Loucy (cell line): ENCODE measurements around the gene DACT1.

Experiments used
- EZH2phosphoT487 ChIP-seq: fragments of 200-600 bp; IDR thresholded peaks from 2 replicates; pipeline ENCODE4 v1.6.1; 2018; ENCODE audit warnings: antibody characterized with exemption, mild to moderate bottlenecking, moderate library complexity, borderline replicate concordance
- TF ChIP-seq, protein P1 (sequence below): fragments of 200-600 bp; sonication (generic); conservative IDR thresholded peaks from 2 replicates; pipeline ENCODE4 v1.5.1; 2014; ENCODE audit warnings: mild to moderate bottlenecking, antibody characterized with exemption, low read length

DNA sequence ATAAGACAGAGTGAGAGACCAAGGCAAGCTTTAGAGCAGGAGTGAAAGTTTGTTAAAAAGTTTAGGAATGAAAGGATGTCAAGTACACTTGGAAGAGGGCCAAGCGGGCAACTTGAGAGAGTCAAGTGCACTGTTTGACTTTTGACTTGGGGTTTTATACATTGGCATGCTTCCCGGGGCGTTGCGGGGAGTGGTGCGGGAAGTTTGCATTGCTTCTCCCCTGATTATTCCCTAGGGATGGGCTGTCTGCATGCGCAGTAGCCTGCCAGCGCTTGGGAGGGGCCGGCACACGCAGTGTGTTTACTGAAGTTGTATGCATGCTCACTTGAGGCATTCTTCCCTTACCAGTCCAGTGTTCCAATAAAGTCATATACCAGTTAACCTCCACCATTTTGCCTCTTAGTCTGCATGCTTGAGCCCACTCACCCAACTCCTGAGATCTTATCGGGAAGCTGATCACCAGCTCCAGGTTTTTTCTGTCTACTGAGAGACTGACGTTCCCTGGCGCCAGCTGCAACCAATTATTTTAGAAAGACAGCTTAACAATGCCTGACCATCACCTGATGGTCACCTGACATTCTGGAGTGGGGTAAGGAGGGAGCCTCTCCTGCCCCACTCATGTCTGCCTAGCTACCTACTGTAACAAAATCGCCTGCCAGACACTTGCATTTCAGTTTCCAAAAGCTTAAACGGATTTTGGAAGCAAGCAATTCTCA, 53.2 kb downstream of the DACT1 start:
- TF ChIP-seq, protein P1, sequence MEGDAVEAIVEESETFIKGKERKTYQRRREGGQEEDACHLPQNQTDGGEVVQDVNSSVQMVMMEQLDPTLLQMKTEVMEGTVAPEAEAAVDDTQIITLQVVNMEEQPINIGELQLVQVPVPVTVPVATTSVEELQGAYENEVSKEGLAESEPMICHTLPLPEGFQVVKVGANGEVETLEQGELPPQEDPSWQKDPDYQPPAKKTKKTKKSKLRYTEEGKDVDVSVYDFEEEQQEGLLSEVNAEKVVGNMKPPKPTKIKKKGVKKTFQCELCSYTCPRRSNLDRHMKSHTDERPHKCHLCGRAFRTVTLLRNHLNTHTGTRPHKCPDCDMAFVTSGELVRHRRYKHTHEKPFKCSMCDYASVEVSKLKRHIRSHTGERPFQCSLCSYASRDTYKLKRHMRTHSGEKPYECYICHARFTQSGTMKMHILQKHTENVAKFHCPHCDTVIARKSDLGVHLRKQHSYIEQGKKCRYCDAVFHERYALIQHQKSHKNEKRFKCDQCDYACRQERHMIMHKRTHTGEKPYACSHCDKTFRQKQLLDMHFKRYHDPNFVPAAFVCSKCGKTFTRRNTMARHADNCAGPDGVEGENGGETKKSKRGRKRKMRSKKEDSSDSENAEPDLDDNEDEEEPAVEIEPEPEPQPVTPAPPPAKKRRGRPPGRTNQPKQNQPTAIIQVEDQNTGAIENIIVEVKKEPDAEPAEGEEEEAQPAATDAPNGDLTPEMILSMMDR, result no peak
- no peak for TF ChIP-seq EZH2phosphoT487
